ENCODE results near the gene CENPP.

CENPP gene

GRCh38 chr9:92325269-92325990, at the start of gene CENPP, which contains the start of gene NOL8:
Gene CENPP, plus strand, starts transcription at chr9:92325953.
Gene NOL8, minus strand, starts transcription at chr9:92325350. Its CDS starts 1,189 bp downstream, at chr9:92324161.
- peak; percentile 85 to 99 (median 98) for DNase-seq

GRCh38 chr9:92276331-92277032, 49.3 kb upstream of the CENPP start:
- no peak for DNase-seq

GRCh38 chr9:92278110-92278509, 47.6 kb upstream of the CENPP start:
- DNase-seq: no peak

- no peak for DNase-seq
These were observed 46.5 kb upstream of the CENPP start for GRCh38 chr9:92279302-92279701.

GRCh38 chr9:92289708-92290390, 35.9 kb upstream of the CENPP start:
- no peak for DNase-seq

- DNase-seq: no peak
These were observed 34.8 kb upstream of the CENPP start for GRCh38 chr9:92290785-92291429.

- no peak for DNase-seq
These were observed 34.2 kb upstream of the CENPP start for GRCh38 chr9:92291577-92291976.

GRCh38 chr9:92292338-92293074, 33.2 kb upstream of the CENPP start:
- DNase-seq: no peak

- peak in 1 of 3 experiments; percentile 60 for DNase-seq
These were observed 32.7 kb upstream of the CENPP start for GRCh38 chr9:92293075-92293354.

- peak; percentile 95 to 99 (median 99) for DNase-seq
These were observed 32.1 kb upstream of the CENPP start, which contains the start of gene IARS1 for GRCh38 chr9:92293452-92294296. Gene IARS1, minus strand, starts transcription at chr9:92293697. Its CDS starts 4,278 bp downstream, at chr9:92289419.

GRCh38 chr9:92294297-92294676, 31.5 kb upstream of the CENPP start:
- DNase-seq: peak in 1 of 3 experiments; percentile 64

GRCh38 chr9:92295240-92295790, 30.4 kb upstream of the CENPP start:
- DNase-seq: no peak

- no peak for DNase-seq
These were observed 29.9 kb upstream of the CENPP start for GRCh38 chr9:92295827-92296258.

GRCh38 chr9:92297611-92298010, 28.1 kb upstream of the CENPP start:
- DNase-seq: no peak

GRCh38 chr9:92298036-92298435, 27.7 kb upstream of the CENPP start:
- no peak for DNase-seq

GRCh38 chr9:92299116-92299515, 26.6 kb upstream of the CENPP start:
- no peak for DNase-seq

GRCh38 chr9:92300936-92301335, 24.8 kb upstream of the CENPP start:
- no peak for DNase-seq

- DNase-seq: no peak
These were observed 16.9 kb upstream of the CENPP start for GRCh38 chr9:92308893-92309292.

- DNase-seq: no peak
These were observed 15.2 kb upstream of the CENPP start for GRCh38 chr9:92310562-92310961.

- DNase-seq: no peak
These were observed 12.7 kb upstream of the CENPP start for GRCh38 chr9:92312887-92313623.

- DNase-seq: no peak
These were observed 12.1 kb upstream of the CENPP start for GRCh38 chr9:92313624-92314012.
